ENCODE data around the gene LMO2.

DNA sequence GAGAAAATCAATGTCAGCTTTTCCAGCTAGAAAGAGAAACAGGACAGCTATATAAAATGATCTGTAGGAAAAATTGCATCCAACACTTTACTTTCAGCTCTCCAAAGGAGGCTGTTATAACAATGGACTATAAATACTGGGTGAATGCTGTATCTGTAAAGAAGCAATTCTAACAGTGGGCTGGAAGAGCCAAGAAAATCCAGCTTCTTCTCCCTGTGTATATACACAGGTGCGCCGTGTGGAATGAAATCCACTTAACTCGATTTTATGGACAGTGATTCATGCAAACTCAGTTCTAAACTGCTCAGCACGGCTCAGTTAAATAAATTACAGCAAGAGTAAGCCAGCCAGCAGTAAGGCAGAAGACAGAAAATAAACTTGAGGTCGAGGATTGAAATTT is 32.5 kb upstream of the LMO2 start:
- TF ChIP-seq POLR2A (IDR thresholded peaks at IDR 0.05; ENCODE audit: low read depth, low read length) = no peak
- TF ChIP-seq, protein P1, sequence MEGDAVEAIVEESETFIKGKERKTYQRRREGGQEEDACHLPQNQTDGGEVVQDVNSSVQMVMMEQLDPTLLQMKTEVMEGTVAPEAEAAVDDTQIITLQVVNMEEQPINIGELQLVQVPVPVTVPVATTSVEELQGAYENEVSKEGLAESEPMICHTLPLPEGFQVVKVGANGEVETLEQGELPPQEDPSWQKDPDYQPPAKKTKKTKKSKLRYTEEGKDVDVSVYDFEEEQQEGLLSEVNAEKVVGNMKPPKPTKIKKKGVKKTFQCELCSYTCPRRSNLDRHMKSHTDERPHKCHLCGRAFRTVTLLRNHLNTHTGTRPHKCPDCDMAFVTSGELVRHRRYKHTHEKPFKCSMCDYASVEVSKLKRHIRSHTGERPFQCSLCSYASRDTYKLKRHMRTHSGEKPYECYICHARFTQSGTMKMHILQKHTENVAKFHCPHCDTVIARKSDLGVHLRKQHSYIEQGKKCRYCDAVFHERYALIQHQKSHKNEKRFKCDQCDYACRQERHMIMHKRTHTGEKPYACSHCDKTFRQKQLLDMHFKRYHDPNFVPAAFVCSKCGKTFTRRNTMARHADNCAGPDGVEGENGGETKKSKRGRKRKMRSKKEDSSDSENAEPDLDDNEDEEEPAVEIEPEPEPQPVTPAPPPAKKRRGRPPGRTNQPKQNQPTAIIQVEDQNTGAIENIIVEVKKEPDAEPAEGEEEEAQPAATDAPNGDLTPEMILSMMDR (IDR thresholded peaks at IDR 0.05; ENCODE audit: extremely low read depth in 1 of 2, insufficient read depth in 1 of 2, low read depth in 1 of 2, low read length in 2 of 2) = no peak
- no peak for TF ChIP-seq POLR2AphosphoS5 (IDR thresholded peaks at IDR 0.05; ENCODE audit: insufficient read depth, low read depth, low read length)
- no peak for TF ChIP-seq FOS (IDR thresholded peaks at IDR 0.05; ENCODE audit: borderline replicate concordance, insufficient read depth, low read length)
- TF ChIP-seq, protein P2, sequence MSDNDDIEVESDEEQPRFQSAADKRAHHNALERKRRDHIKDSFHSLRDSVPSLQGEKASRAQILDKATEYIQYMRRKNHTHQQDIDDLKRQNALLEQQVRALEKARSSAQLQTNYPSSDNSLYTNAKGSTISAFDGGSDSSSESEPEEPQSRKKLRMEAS (IDR thresholded peaks at IDR 0.05; ENCODE audit: insufficient read depth, insufficient read length) = no peak
- no peak for TF ChIP-seq JUN (IDR thresholded peaks at IDR 0.05; ENCODE audit: borderline replicate concordance, insufficient read depth, insufficient read length, low read depth)
- TF ChIP-seq MYC (IDR thresholded peaks at IDR 0.05; ENCODE audit: low read depth, low read length) = no peak

Data from endothelial cell of umbilical vein (primary cell).